HepG2 (cell line): ENCODE measurements around the gene NPHP3. TPM values are rescaled to one million over a fixed set of nuclear protein-coding genes. Genes with fewer than 3 reads are reported as not detected.

Source experiments
- ATF7-NPFF ChIP-seq: sonication (generic); formaldehyde crosslinking; IDR thresholded peaks from 2 replicates; pipeline ENCODE4 v1.8.1; 2023; ENCODE audit warnings: mild to moderate bottlenecking, low read depth, missing genetic modification reagents, moderate library complexity
- BCL6 ChIP-seq: IDR thresholded peaks from 2 replicates; pipeline ENCODE4 v1.6.1; 2016; ENCODE audit warnings: missing genetic modification reagents, missing compliant biosample characterization
- CBX5 ChIP-seq: sonication (generic); formaldehyde crosslinking; IDR thresholded peaks from 2 replicates; pipeline ENCODE4 v1.4.0; 2020; ENCODE audit warnings: missing genetic modification reagents, borderline replicate concordance
- FOXO1 ChIP-seq: sonication (generic); formaldehyde crosslinking; IDR thresholded peaks from 2 replicates; pipeline ENCODE4 v1.4.0; 2020; ENCODE audit warnings: missing genetic modification reagents
- GABPA ChIP-seq, 2 experiments: IDR thresholded peaks; 2 replicates each; pipeline ENCODE4 v1.6.1; 2011 to 2016; ENCODE audit warnings: low read depth in 2 of 2, low read length in 1 of 2, missing biosample characterization in 1 of 2, missing genetic modification characterization in 1 of 2
- MYC ChIP-seq: sonication (generic); formaldehyde crosslinking; IDR thresholded peaks from 2 replicates; pipeline ENCODE4 v1.9.0; 2021; ENCODE audit warnings: missing genetic modification reagents, borderline replicate concordance
- PLRG1 ChIP-seq: fragments of 450-650 bp; conservative IDR thresholded peaks from 2 replicates; pipeline ENCODE4 v1.6.1; 2016
- SMARCC2 ChIP-seq: fragments of 450-650 bp; IDR thresholded peaks from 2 replicates; pipeline ENCODE4 v1.6.1; 2017; ENCODE audit warnings: antibody characterized with exemption, mild to moderate bottlenecking
- SRY ChIP-seq: sonication (generic); formaldehyde crosslinking; IDR thresholded peaks from 2 replicates; pipeline ENCODE4 v1.8.0; 2022; ENCODE audit warnings: mild to moderate bottlenecking, missing genetic modification reagents
- ZNF558 ChIP-seq: sonication (generic); formaldehyde crosslinking; IDR thresholded peaks from 2 replicates; pipeline ENCODE4 v1.9.0; 2022; ENCODE audit warnings: mild to moderate bottlenecking, missing genetic modification reagents, borderline replicate concordance
- ZNF567 ChIP-seq: sonication (generic); formaldehyde crosslinking; IDR thresholded peaks from 2 replicates; pipeline ENCODE4 v1.8.1; 2023; ENCODE audit warnings: mild to moderate bottlenecking, missing genetic modification reagents, borderline replicate concordance
- ZNF577 ChIP-seq: sonication (generic); formaldehyde crosslinking; IDR thresholded peaks from 2 replicates; pipeline ENCODE4 v1.4.0; 2020; ENCODE audit warnings: mild to moderate bottlenecking, low read depth, missing genetic modification reagents, borderline replicate concordance
- polyA plus RNA-seq, 8 experiments: library from polyadenylated mRNA; depleted of rRNA in 3 of 8; stranded (reverse) in 7 of 8; unstranded in 1 of 8; fragments of >200 nt; fragmentation: Illumina TruSeq in 4 of 8; extraction: Trizol in 4 of 8; gene quantifications; 2 replicates each; pipeline versions ENCODE4 v1.2.1 to v1.2.3, GENCODE V29; 2011 to 2016; ENCODE audit warnings: low read depth in 4 of 8, missing spikeins in 1 of 8, mixed read lengths in 1 of 8; ENCODE audit not compliant: insufficient read depth in 1 of 8
- total RNA-seq, 5 experiments: library from RNA; depleted of rRNA; stranded (reverse); fragments of >200 nt; fragmentation: Illumina TruSeq; extraction: Trizol; gene quantifications; 2 replicates each; pipeline ENCODE4 v1.2.3, GENCODE V29; 2016; ENCODE audit warnings: low read depth in 1 of 5
- TF ChIP-seq, protein P1 (sequence below): sonication (generic); formaldehyde crosslinking; IDR thresholded peaks from 2 replicates; pipeline ENCODE4 v1.8.1; 2023; ENCODE audit warnings: mild to moderate bottlenecking, missing genetic modification reagents, borderline replicate concordance
- TF ChIP-seq, protein P2 (sequence below): sonication (generic); formaldehyde crosslinking; IDR thresholded peaks from 2 replicates; pipeline ENCODE4 v1.5.0; 2020; ENCODE audit warnings: mild to moderate bottlenecking, missing genetic modification reagents
- TF ChIP-seq, protein P3 (sequence below): sonication (generic); formaldehyde crosslinking; IDR thresholded peaks from 2 replicates; pipeline ENCODE4 v1.4.0; 2020; ENCODE audit warnings: mild to moderate bottlenecking, missing genetic modification reagents
- TF ChIP-seq, protein P4 (sequence below): sonication (generic); formaldehyde crosslinking; IDR thresholded peaks from 2 replicates; pipeline ENCODE4 v1.9.0; 2021; ENCODE audit warnings: mild to moderate bottlenecking, missing genetic modification reagents
- TF ChIP-seq, protein P5 (sequence below): sonication (generic); formaldehyde crosslinking; conservative IDR thresholded peaks from 2 replicates; pipeline ENCODE4 v1.8.0; 2022; ENCODE audit warnings: missing genetic modification reagents

NPHP3 gene
- total and polyA plus RNA-seq, 2 of the 13 experiments (the other 11 are each of a cell fraction or from before 2014, with no cell fraction given), result 11.0 to 20.2 TPM

DNA sequence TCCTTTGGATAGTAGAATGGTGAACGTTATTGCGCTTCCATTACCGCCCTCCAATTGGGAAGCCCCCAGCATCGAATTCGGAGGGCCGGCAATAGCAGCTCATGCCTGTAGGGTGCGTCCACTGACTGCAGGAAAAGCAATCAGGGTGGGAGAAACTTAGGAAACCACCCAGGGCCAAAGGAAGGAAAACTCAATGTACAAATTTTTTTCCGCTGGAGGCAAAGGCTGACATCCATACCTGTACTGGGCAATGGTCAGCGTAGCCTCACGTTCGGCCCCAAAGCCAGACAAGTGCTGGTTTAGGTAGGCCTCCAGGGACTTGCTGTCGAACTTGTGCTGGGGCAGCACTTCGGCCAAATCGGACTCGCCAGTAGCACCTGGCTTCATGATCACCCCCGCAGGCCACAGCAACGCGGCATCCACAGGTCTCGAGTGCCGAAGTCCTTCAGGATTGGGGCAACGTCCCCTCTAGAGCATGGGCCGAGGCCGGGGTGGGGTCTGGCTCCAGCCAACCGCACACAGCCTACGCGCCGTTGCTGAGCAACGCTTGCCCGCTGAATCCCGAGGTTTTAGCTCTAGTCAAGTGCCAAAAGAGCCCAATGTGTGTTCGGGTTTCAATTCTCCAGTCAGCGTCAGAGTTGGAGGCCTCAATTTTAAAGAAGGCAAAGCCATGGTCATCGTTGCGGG lies 62.7 kb downstream of the NPHP3 start, which contains the start of gene ACAD11 (continued):
- TF ChIP-seq FOXO1 (CRISPR knock-in tag) (no peak), CBX5 (CRISPR knock-in tag) (no peak), BCL6 (CRISPR knock-in tag) (peak; percentile 7; the same call in 1 of the 2 replicates), ATF7-NPFF (CRISPR knock-in tag) (no peak; the same call in 1 of the 2 replicates), ZNF567 (0 out of 2 replicates have a peak, but pooled peaks have one; percentile 12), MYC (peak; percentile 52; the same call in 1 of the 2 replicates), ZNF558 (CRISPR knock-in tag) (no peak), SRY (CRISPR knock-in tag) (no peak), SMARCC2 (no peak), ZNF577 (CRISPR knock-in tag) (no peak), PLRG1 (no peak), GABPA (IDR thresholded peaks at IDR 0.05; ENCODE audit: low read depth, low read length) (no peak), GABPA (CRISPR knock-in tag; IDR thresholded peaks at IDR 0.05; ENCODE audit: low read depth) (no peak)
- TF ChIP-seq, protein P1, sequence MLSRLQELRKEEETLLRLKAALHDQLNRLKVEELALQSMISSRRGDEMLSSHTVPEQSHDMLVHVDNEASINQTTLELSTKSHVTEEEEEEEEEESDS (CRISPR knock-in tag), result no peak
- TF ChIP-seq, protein P2, sequence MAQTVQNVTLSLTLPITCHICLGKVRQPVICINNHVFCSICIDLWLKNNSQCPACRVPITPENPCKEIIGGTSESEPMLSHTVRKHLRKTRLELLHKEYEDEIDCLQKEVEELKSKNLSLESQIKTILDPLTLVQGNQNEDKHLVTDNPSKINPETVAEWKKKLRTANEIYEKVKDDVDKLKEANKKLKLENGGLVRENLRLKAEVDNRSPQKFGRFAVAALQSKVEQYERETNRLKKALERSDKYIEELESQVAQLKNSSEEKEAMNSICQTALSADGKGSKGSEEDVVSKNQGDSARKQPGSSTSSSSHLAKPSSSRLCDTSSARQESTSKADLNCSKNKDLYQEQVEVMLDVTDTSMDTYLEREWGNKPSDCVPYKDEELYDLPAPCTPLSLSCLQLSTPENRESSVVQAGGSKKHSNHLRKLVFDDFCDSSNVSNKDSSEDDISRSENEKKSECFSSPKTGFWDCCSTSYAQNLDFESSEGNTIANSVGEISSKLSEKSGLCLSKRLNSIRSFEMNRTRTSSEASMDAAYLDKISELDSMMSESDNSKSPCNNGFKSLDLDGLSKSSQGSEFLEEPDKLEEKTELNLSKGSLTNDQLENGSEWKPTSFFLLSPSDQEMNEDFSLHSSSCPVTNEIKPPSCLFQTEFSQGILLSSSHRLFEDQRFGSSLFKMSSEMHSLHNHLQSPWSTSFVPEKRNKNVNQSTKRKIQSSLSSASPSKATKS (CRISPR knock-in tag), result no peak
- TF ChIP-seq, protein P3, sequence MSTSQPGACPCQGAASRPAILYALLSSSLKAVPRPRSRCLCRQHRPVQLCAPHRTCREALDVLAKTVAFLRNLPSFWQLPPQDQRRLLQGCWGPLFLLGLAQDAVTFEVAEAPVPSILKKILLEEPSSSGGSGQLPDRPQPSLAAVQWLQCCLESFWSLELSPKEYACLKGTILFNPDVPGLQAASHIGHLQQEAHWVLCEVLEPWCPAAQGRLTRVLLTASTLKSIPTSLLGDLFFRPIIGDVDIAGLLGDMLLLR, result no peak; the same call in 1 of the 2 replicates
- TF ChIP-seq, protein P4, sequence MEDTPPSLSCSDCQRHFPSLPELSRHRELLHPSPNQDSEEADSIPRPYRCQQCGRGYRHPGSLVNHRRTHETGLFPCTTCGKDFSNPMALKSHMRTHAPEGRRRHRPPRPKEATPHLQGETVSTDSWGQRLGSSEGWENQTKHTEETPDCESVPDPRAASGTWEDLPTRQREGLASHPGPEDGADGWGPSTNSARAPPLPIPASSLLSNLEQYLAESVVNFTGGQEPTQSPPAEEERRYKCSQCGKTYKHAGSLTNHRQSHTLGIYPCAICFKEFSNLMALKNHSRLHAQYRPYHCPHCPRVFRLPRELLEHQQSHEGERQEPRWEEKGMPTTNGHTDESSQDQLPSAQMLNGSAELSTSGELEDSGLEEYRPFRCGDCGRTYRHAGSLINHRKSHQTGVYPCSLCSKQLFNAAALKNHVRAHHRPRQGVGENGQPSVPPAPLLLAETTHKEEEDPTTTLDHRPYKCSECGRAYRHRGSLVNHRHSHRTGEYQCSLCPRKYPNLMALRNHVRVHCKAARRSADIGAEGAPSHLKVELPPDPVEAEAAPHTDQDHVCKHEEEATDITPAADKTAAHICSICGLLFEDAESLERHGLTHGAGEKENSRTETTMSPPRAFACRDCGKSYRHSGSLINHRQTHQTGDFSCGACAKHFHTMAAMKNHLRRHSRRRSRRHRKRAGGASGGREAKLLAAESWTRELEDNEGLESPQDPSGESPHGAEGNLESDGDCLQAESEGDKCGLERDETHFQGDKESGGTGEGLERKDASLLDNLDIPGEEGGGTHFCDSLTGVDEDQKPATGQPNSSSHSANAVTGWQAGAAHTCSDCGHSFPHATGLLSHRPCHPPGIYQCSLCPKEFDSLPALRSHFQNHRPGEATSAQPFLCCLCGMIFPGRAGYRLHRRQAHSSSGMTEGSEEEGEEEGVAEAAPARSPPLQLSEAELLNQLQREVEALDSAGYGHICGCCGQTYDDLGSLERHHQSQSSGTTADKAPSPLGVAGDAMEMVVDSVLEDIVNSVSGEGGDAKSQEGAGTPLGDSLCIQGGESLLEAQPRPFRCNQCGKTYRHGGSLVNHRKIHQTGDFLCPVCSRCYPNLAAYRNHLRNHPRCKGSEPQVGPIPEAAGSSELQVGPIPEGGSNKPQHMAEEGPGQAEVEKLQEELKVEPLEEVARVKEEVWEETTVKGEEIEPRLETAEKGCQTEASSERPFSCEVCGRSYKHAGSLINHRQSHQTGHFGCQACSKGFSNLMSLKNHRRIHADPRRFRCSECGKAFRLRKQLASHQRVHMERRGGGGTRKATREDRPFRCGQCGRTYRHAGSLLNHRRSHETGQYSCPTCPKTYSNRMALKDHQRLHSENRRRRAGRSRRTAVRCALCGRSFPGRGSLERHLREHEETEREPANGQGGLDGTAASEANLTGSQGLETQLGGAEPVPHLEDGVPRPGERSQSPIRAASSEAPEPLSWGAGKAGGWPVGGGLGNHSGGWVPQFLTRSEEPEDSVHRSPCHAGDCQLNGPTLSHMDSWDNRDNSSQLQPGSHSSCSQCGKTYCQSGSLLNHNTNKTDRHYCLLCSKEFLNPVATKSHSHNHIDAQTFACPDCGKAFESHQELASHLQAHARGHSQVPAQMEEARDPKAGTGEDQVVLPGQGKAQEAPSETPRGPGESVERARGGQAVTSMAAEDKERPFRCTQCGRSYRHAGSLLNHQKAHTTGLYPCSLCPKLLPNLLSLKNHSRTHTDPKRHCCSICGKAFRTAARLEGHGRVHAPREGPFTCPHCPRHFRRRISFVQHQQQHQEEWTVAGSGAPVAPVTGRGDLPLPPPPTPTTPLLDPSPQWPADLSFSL (CRISPR knock-in tag), result no peak
- TF ChIP-seq, protein P5, sequence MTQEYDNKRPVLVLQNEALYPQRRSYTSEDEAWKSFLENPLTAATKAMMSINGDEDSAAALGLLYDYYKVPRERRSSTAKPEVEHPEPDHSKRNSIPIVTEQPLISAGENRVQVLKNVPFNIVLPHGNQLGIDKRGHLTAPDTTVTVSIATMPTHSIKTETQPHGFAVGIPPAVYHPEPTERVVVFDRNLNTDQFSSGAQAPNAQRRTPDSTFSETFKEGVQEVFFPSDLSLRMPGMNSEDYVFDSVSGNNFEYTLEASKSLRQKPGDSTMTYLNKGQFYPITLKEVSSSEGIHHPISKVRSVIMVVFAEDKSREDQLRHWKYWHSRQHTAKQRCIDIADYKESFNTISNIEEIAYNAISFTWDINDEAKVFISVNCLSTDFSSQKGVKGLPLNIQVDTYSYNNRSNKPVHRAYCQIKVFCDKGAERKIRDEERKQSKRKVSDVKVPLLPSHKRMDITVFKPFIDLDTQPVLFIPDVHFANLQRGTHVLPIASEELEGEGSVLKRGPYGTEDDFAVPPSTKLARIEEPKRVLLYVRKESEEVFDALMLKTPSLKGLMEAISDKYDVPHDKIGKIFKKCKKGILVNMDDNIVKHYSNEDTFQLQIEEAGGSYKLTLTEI (CRISPR knock-in tag), result no peak
